Hepatocyte (in vitro differentiated cells): ENCODE data around the gene BID. TPM values are rescaled to one million over a fixed set of nuclear protein-coding genes. Genes with fewer than 3 reads are reported as not detected.

ENCODE experiments used
- DNase-seq: peaks from one replicate; pipeline ENCODE4 v3.0.0-alpha.2; 2016; ENCODE audit warnings: low spot score
- H2AFZ ChIP-seq: fragments of 200-600 bp; sonication (generic); 2 replicates; pipeline ENCODE4 v1.6.0; 2016; ENCODE audit warnings: antibody characterized with exemption, mild to moderate bottlenecking
- H3K27ac ChIP-seq: fragments of 200-600 bp; sonication (generic); 2 replicates; pipeline ENCODE4 v1.5.1; 2016; ENCODE audit warnings: mild to moderate bottlenecking
- H3K27me3 ChIP-seq: fragments of 200-600 bp; sonication (generic); 2 replicates; pipeline ENCODE4 v1.6.1; 2016
- H3K36me3 ChIP-seq: fragments of 200-600 bp; sonication (generic); replicated peaks from 2 replicates; pipeline ENCODE4 v1.5.1; 2016; ENCODE audit warnings: low read depth; ENCODE audit not compliant: insufficient read depth
- H3K4me1 ChIP-seq: fragments of 200-600 bp; sonication (generic); 2 replicates; pipeline ENCODE4 v1.5.1; 2016; ENCODE audit warnings: mild to moderate bottlenecking, moderate library complexity; ENCODE audit not compliant: insufficient read depth
- H3K4me2 ChIP-seq: fragments of 200-600 bp; sonication (generic); 2 replicates; pipeline ENCODE4 v1.6.0; 2016
- H3K4me3 ChIP-seq: fragments of 200-600 bp; sonication (generic); 2 replicates; pipeline ENCODE4 v1.5.1; 2016; ENCODE audit warnings: mild to moderate bottlenecking
- H3K79me2 ChIP-seq: fragments of 200-600 bp; sonication (generic); 2 replicates; pipeline ENCODE4 v1.6.0; 2017; ENCODE audit warnings: mild to moderate bottlenecking
- H3K9me2 ChIP-seq: fragments of 200-600 bp; sonication (generic); replicated peaks from 2 replicates; pipeline ENCODE4 v1.6.0; 2017; ENCODE audit warnings: mild to moderate bottlenecking; ENCODE audit not compliant: insufficient read depth
- H3K9me3 ChIP-seq: fragments of 200-600 bp; sonication (generic); 2 replicates; pipeline ENCODE4 v1.5.1; 2016; ENCODE audit warnings: low read depth, mild to moderate bottlenecking
- H4K20me1 ChIP-seq: fragments of 200-600 bp; sonication (generic); 2 replicates; pipeline ENCODE4 v1.6.0; 2016; ENCODE audit warnings: mild to moderate bottlenecking; ENCODE audit not compliant: insufficient read depth, poor library complexity, severe bottlenecking
- CTCF ChIP-seq: fragments of 200-600 bp; sonication (generic); IDR thresholded peaks from 2 replicates; pipeline ENCODE4 v1.5.1; 2016; ENCODE audit warnings: antibody characterized with exemption, mild to moderate bottlenecking; ENCODE audit not compliant: poor library complexity
- EZH2 ChIP-seq: fragments of 200-600 bp; sonication (generic); IDR thresholded peaks from 2 replicates; pipeline ENCODE4 v1.6.1; 2016; ENCODE audit warnings: antibody characterized with exemption, mild to moderate bottlenecking, borderline replicate concordance
- EZH2phosphoT487 ChIP-seq: fragments of 200-600 bp; sonication (generic); IDR thresholded peaks from one replicate; pipeline ENCODE4 v1.6.1; 2018; ENCODE audit warnings: antibody characterized with exemption, mild to moderate bottlenecking, low read depth, moderate library complexity; ENCODE audit not compliant: unreplicated experiment, severe bottlenecking
- WGBS: methylation state at CpG from one replicate; pipeline ENCODE4 v1.1.6; 2016; ENCODE audit warnings: low lambda C conversion rate; ENCODE audit errors: missing lambda C conversion rate; 5-methylcytosine and 5-hydroxymethylcytosine counted together
- polyA plus RNA-seq: library from polyadenylated mRNA; unstranded; fragments of >200 nt; fragmentation: Nextera tagmentation; extraction: Ambion mirVana; gene quantifications from 2 replicates; pipeline ENCODE4 v1.2.1, GENCODE V29; 2016
- total RNA-seq: library from RNA; depleted of rRNA; stranded (reverse); fragments of >200 nt; gene quantifications from 2 replicates; pipeline ENCODE4 v1.2.3, GENCODE V29; 2014

BID gene
- total and polyA plus RNA-seq, 2 experiments from 2014 or later, result 34.5 to 55.5 TPM

DNA sequence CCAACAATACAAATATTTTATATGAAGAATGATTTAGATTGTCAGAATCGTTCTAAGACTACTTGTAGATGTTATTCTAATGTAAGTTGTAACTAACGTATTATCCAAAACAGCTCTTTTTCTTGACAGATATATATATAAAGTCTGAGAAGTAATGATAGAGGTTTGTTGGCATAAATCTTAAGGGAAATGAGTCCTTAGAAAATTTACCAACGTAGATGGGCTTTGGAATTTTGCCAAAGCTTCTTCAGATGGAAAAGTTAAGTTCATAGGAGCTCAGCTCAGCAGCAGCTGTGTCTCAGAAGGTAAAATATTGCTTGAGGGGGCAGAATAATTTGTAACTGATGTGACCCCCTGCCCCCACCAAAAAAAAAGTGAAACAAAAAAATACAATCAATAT lies 66.7 kb downstream of the BID start:
- no peak for DNase-seq
- no peak for TF ChIP-seq EZH2
- TF ChIP-seq EZH2phosphoT487, result no peak
- no peak for TF ChIP-seq CTCF
- H3K4me2 ChIP-seq, result peak overlapping the region; percentile 60
- peak overlapping the region; percentile 79 for H3K27ac ChIP-seq
- H3K27me3 ChIP-seq, result no peaks in the 10 kb centered on the region
- no peak overlapping the region for H3K4me3 ChIP-seq
- peaks cover 3% of the 10 kb centered on the region for H3K4me1 ChIP-seq
- H3K9me2 ChIP-seq, result no peaks in the 10 kb centered on the region
- no peak overlapping the region for H2AFZ ChIP-seq
- no peaks in the 10 kb centered on the region for H4K20me1 ChIP-seq
- no peaks in the 10 kb centered on the region for H3K36me3 ChIP-seq
- WGBS, result 60% methylated on average over 3 of the region's 3 CpGs
- peaks cover 5% of the 10 kb centered on the region for H3K79me2 ChIP-seq
- H3K9me3 ChIP-seq, result no peaks in the 10 kb centered on the region

DNA sequence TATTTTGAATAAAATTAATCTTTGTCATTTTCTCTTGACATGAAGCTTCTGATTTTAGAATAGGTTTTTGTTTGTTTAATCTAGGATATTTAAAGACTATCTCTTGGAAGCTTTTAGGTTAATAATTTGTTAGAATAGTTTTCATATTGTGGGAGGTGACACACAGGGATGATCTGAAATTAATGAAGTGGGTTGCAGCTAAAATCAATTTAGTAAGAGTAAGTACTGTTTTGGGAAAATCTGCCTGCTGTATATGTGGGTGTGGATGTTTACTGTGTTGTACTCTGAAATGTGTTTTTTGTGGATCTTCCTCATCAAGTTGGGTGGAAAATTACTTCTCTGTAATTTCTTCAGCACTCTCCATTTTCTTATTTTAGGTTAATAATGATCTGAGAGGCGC lies 67.3 kb downstream of the BID start:
- H3K4me3 ChIP-seq, result no peak overlapping the region
- H3K9me2 ChIP-seq, result no peaks in the 10 kb centered on the region
- no peaks in the 10 kb centered on the region for H3K36me3 ChIP-seq
- H3K27ac ChIP-seq, result peak overlapping the region; percentile 79
- H3K4me2 ChIP-seq, result peak overlapping the region; percentile 60
- TF ChIP-seq EZH2phosphoT487 (no peak), CTCF (no peak), EZH2 (no peak)
- peaks cover 5% of the 10 kb centered on the region for H3K79me2 ChIP-seq
- 95% methylated on average over 1 of the region's 1 CpG for WGBS
- no peak for DNase-seq
- H4K20me1 ChIP-seq, result no peaks in the 10 kb centered on the region
- no peak overlapping the region for H2AFZ ChIP-seq
- H3K9me3 ChIP-seq, result no peaks in the 10 kb centered on the region
- peaks cover 3% of the 10 kb centered on the region for H3K4me1 ChIP-seq
- no peaks in the 10 kb centered on the region for H3K27me3 ChIP-seq

GRCh38 chr22:17705951-17706900 lies 68.0 kb downstream of the BID start:
- Histone ChIP-seq H3K27ac (peak overlapping the region; percentile 79), H3K36me3 (no peaks in the 10 kb centered on the region), H3K9me3 (no peaks in the 10 kb centered on the region), H3K79me2 (peaks cover 5% of the 10 kb centered on the region), H4K20me1 (no peaks in the 10 kb centered on the region), H3K4me3 (no peak overlapping the region), H3K27me3 (no peaks in the 10 kb centered on the region), H3K9me2 (no peaks in the 10 kb centered on the region), H3K4me2 (peak overlapping the region; percentile 60), H3K4me1 (peaks cover 3% of the 10 kb centered on the region), H2AFZ (no peak overlapping the region)
- 52% methylated on average over 9 of the region's 9 CpGs for WGBS
- peak; percentile 77 for DNase-seq
- no peak for TF ChIP-seq EZH2
- no peak for TF ChIP-seq EZH2phosphoT487
- TF ChIP-seq CTCF, result no peak
